Measurements from ENCODE around the gene SEMA3E. TPM values are rescaled to one million over a fixed set of nuclear protein-coding genes. Genes with fewer than 3 reads are reported as not detected.

The SEMA3E gene
- total and polyA plus RNA-seq, 2 experiments from 2014 or later = 7.0 to 14.0 TPM

- Histone ChIP-seq H3K79me2 (no peaks in the 10 kb centered on the region), H3K9me2 (replicated peaks; ENCODE audit: insufficient read depth) (no peaks in the 10 kb centered on the region), H3K4me3 (no peak overlapping the region), H3K36me3 (replicated peaks; ENCODE audit: insufficient read depth, low read depth) (no peaks in the 10 kb centered on the region), H2AFZ (no peak overlapping the region), H3K4me2 (no peak overlapping the region), H3K27ac (no peak overlapping the region), H3K4me1 (ENCODE audit: insufficient read depth) (no peaks in the 10 kb centered on the region), H4K20me1 (ENCODE audit: insufficient read depth, poor library complexity, severe bottlenecking) (no peaks in the 10 kb centered on the region), H3K27me3 (no peaks in the 10 kb centered on the region), H3K9me3 (ENCODE audit: low read depth) (no peaks in the 10 kb centered on the region)
- no peak for TF ChIP-seq EZH2 (IDR thresholded peaks at IDR 0.05; ENCODE audit: borderline replicate concordance)
- no peak for TF ChIP-seq CTCF (IDR thresholded peaks at IDR 0.05; ENCODE audit: poor library complexity)
- no peak for TF ChIP-seq EZH2phosphoT487 (IDR thresholded peaks at IDR 0.05; ENCODE audit: low read depth, severe bottlenecking, unreplicated experiment)
- DNase-seq (ENCODE audit: low spot score) = no peak
- WGBS (ENCODE audit: low lambda C conversion rate, missing lambda C conversion rate) = 8% methylated on average over 2 of the region's 2 CpGs
These were observed 219.4 kb downstream of the SEMA3E start for GRCh38 chr7:83429493-83429892.

GRCh38 chr7:83427884-83428283 lies 221.1 kb downstream of the SEMA3E start:
- no peak overlapping the region for H3K4me2 ChIP-seq
- DNase-seq (ENCODE audit: low spot score) = no peak
- TF ChIP-seq EZH2 (IDR thresholded peaks at IDR 0.05; ENCODE audit: borderline replicate concordance) (no peak), EZH2phosphoT487 (IDR thresholded peaks at IDR 0.05; ENCODE audit: low read depth, severe bottlenecking, unreplicated experiment) (no peak), CTCF (IDR thresholded peaks at IDR 0.05; ENCODE audit: poor library complexity) (no peak)

GRCh38 chr7:83426325-83426724 lies 222.6 kb downstream of the SEMA3E start:
- Histone ChIP-seq H3K9me3 (ENCODE audit: low read depth) (no peaks in the 10 kb centered on the region), H3K36me3 (replicated peaks; ENCODE audit: insufficient read depth, low read depth) (no peaks in the 10 kb centered on the region), H3K27ac (no peak overlapping the region), H3K4me1 (ENCODE audit: insufficient read depth) (no peaks in the 10 kb centered on the region), H3K4me2 (no peak overlapping the region), H3K27me3 (no peaks in the 10 kb centered on the region), H2AFZ (no peak overlapping the region), H3K9me2 (replicated peaks; ENCODE audit: insufficient read depth) (no peaks in the 10 kb centered on the region), H3K79me2 (no peaks in the 10 kb centered on the region), H3K4me3 (no peak overlapping the region), H4K20me1 (ENCODE audit: insufficient read depth, poor library complexity, severe bottlenecking) (no peaks in the 10 kb centered on the region)
- DNase-seq (ENCODE audit: low spot score) = no peak
- WGBS (ENCODE audit: low lambda C conversion rate, missing lambda C conversion rate) = 70% methylated on average over 3 of the region's 3 CpGs
- TF ChIP-seq EZH2 (IDR thresholded peaks at IDR 0.05; ENCODE audit: borderline replicate concordance) (no peak), EZH2phosphoT487 (IDR thresholded peaks at IDR 0.05; ENCODE audit: low read depth, severe bottlenecking, unreplicated experiment) (no peak), CTCF (IDR thresholded peaks at IDR 0.05; ENCODE audit: poor library complexity) (no peak)

More at GRCh38 chr7:83427884-83428283, 221.1 kb downstream of the SEMA3E start:
- Histone ChIP-seq H2AFZ (no peak overlapping the region), H3K9me3 (ENCODE audit: low read depth) (no peaks in the 10 kb centered on the region), H3K4me1 (ENCODE audit: insufficient read depth) (no peaks in the 10 kb centered on the region), H3K27ac (no peak overlapping the region), H3K36me3 (replicated peaks; ENCODE audit: insufficient read depth, low read depth) (no peaks in the 10 kb centered on the region), H3K4me3 (no peak overlapping the region), H3K79me2 (no peaks in the 10 kb centered on the region), H3K9me2 (replicated peaks; ENCODE audit: insufficient read depth) (no peaks in the 10 kb centered on the region), H4K20me1 (ENCODE audit: insufficient read depth, poor library complexity, severe bottlenecking) (no peaks in the 10 kb centered on the region), H3K27me3 (no peaks in the 10 kb centered on the region)
- 85% methylated on average over 1 of the region's 1 CpG for WGBS (ENCODE audit: low lambda C conversion rate, missing lambda C conversion rate)

GRCh38 chr7:83419013-83419412 lies 229.9 kb downstream of the SEMA3E start:
- H3K9me2 ChIP-seq (replicated peaks; ENCODE audit: insufficient read depth) = no peaks in the 10 kb centered on the region
- no peaks in the 10 kb centered on the region for H4K20me1 ChIP-seq (ENCODE audit: insufficient read depth, poor library complexity, severe bottlenecking)
- H3K4me3 ChIP-seq = no peak overlapping the region
- no peak for DNase-seq (ENCODE audit: low spot score)
- 83% methylated on average over 1 of the region's 1 CpG for WGBS (ENCODE audit: low lambda C conversion rate, missing lambda C conversion rate)
- H3K4me2 ChIP-seq = no peak overlapping the region
- no peak overlapping the region for H3K27ac ChIP-seq
- H3K36me3 ChIP-seq (replicated peaks; ENCODE audit: insufficient read depth, low read depth) = no peaks in the 10 kb centered on the region
- TF ChIP-seq EZH2phosphoT487 (IDR thresholded peaks at IDR 0.05; ENCODE audit: low read depth, severe bottlenecking, unreplicated experiment) = no peak
- no peak for TF ChIP-seq EZH2 (IDR thresholded peaks at IDR 0.05; ENCODE audit: borderline replicate concordance)
- no peak for TF ChIP-seq CTCF (IDR thresholded peaks at IDR 0.05; ENCODE audit: poor library complexity)
- H3K9me3 ChIP-seq (ENCODE audit: low read depth) = no peaks in the 10 kb centered on the region
- no peaks in the 10 kb centered on the region for H3K27me3 ChIP-seq
- no peak overlapping the region for H2AFZ ChIP-seq
- no peaks in the 10 kb centered on the region for H3K4me1 ChIP-seq (ENCODE audit: insufficient read depth)
- no peaks in the 10 kb centered on the region for H3K79me2 ChIP-seq
